HTR-8/SVneo (cell line): ENCODE data around the gene ARHGEF12.
"Not testable (repeated sequence)": the region's sequence is repeated elsewhere in the genome, so short reads cannot be mapped to it uniquely, and the experiment has no call there.

ENCODE experiments used
- DNase-seq: peaks from one replicate; pipeline ENCODE4 v3.0.0; 2011; ENCODE audit warnings: low spot score, mixed read lengths; ENCODE audit not compliant: insufficient read length
- FAIRE-seq: peaks from 2 replicates; lab custom pipeline; 2011; peaks lifted over from hg19 to GRCh38; lab: Jason Lieb, UNC

The ARHGEF12 gene

GRCh38 chr11:120471994-120472393 lies 135.8 kb downstream of the ARHGEF12 start:
- FAIRE-seq = no peak

GRCh38 chr11:120473503-120473902 lies 137.3 kb downstream of the ARHGEF12 start:
- FAIRE-seq = peak; percentile 48
- no peak for DNase-seq

More at GRCh38 chr11:120471994-120472393, 135.8 kb downstream of the ARHGEF12 start:
- DNase-seq = no peak

- FAIRE-seq (no peak), DNase-seq (no peak)
Measured at GRCh38 chr11:120482149-120482548, 145.9 kb downstream of the ARHGEF12 start.

- DNase-seq = no peak
- no peak for FAIRE-seq
Measured at GRCh38 chr11:120484722-120485121, 148.5 kb downstream of the ARHGEF12 start.

- FAIRE-seq (no peak), DNase-seq (no peak)
Measured at GRCh38 chr11:120486138-120486537, 149.9 kb downstream of the ARHGEF12 start.

GRCh38 chr11:120489799-120490198 lies 153.6 kb downstream of the ARHGEF12 start:
- FAIRE-seq (no peak), DNase-seq (no peak)

- no peak for FAIRE-seq
- no peak for DNase-seq
Measured at GRCh38 chr11:120492486-120492885, 156.3 kb downstream of the ARHGEF12 start.

- DNase-seq (no peak), FAIRE-seq (no peak)
Measured at GRCh38 chr11:120494595-120494994, 158.4 kb downstream of the ARHGEF12 start.

- DNase-seq = no peak
- FAIRE-seq = no peak
Measured at GRCh38 chr11:120499088-120499487, 162.9 kb downstream of the ARHGEF12 start.

- no peak for DNase-seq
- FAIRE-seq = no peak
Measured at GRCh38 chr11:120499859-120500258, 163.6 kb downstream of the ARHGEF12 start.

- no peak for DNase-seq
- FAIRE-seq = no peak
Measured at GRCh38 chr11:120500414-120501071, 164.3 kb downstream of the ARHGEF12 start.

- FAIRE-seq = no peak
- DNase-seq = no peak
Measured at GRCh38 chr11:120501440-120501839, 165.2 kb downstream of the ARHGEF12 start.

GRCh38 chr11:120501976-120502755 lies 166.0 kb downstream of the ARHGEF12 start:
- DNase-seq (no peak), FAIRE-seq (no peak)

- DNase-seq, FAIRE-seq: not testable (repeated sequence)
Measured at GRCh38 chr11:120503529-120503928, 167.3 kb downstream of the ARHGEF12 start.

GRCh38 chr11:120505801-120506425 lies 169.7 kb downstream of the ARHGEF12 start:
- no peak for DNase-seq
- no peak for FAIRE-seq

GRCh38 chr11:120509346-120510053 lies 173.3 kb downstream of the ARHGEF12 start:
- DNase-seq (no peak), FAIRE-seq (no peak)

GRCh38 chr11:120510406-120511115 lies 174.3 kb downstream of the ARHGEF12 start:
- no peak for DNase-seq
- no peak for FAIRE-seq

- peak; percentile 69 for FAIRE-seq
- peak; percentile 87 for DNase-seq
Measured at GRCh38 chr11:120511116-120511819, 175.1 kb downstream of the ARHGEF12 start, which contains the start of gene GRIK4. GRIK4 (plus strand) TSS chr11:120511748; CDS start chr11:120660319, 148,571 bp downstream.
